Astrocyte (in vitro differentiated cells and primary cell): ENCODE data around the gene CABP2. TPM values are rescaled to one million over a fixed set of nuclear protein-coding genes. Genes with fewer than 3 reads are reported as not detected.
"Not testable (repeated sequence)": the region's sequence is repeated elsewhere in the genome, so short reads cannot be mapped to it uniquely, and the experiment has no call there.

Experiments
- DNase-seq: peaks from one replicate; pipeline ENCODE4 v3.0.0-alpha.2; 2010; ENCODE audit warnings: low read depth
- FAIRE-seq: peaks from 2 replicates; lab custom pipeline; 2011; peaks lifted over from hg19 to GRCh38; lab: Jason Lieb, UNC
- H2AFZ ChIP-seq: 2 replicates; pipeline ENCODE4 v1.6.0; 2012; ENCODE audit warnings: low read depth, low read length, inconsistent platforms
- H3K27ac ChIP-seq: 2 replicates; pipeline ENCODE4 v1.5.1; 2011; ENCODE audit warnings: low read depth, low read length, inconsistent platforms
- H3K27me3 ChIP-seq: 2 replicates; pipeline ENCODE4 v1.6.0; 2011; ENCODE audit warnings: low read length, inconsistent platforms; ENCODE audit not compliant: insufficient read depth
- H3K36me3 ChIP-seq: 2 replicates; pipeline ENCODE4 v1.5.1; 2011; ENCODE audit warnings: low read length, inconsistent platforms; ENCODE audit not compliant: insufficient read depth
- H3K4me1 ChIP-seq: 2 replicates; pipeline ENCODE4 v1.5.1; 2011; ENCODE audit warnings: low read length, inconsistent platforms; ENCODE audit not compliant: insufficient read depth
- H3K4me2 ChIP-seq: 2 replicates; pipeline ENCODE4 v1.6.0; 2012; ENCODE audit warnings: low read length, inconsistent platforms
- H3K4me3 ChIP-seq: 2 replicates; pipeline ENCODE4 v1.5.1; 2011; ENCODE audit warnings: low read depth, mild to moderate bottlenecking, low read length, inconsistent platforms; ENCODE audit not compliant: insufficient read depth
- H3K79me2 ChIP-seq: 2 replicates; pipeline ENCODE4 v1.6.0; 2012; ENCODE audit warnings: mild to moderate bottlenecking, low read length, inconsistent platforms; ENCODE audit not compliant: insufficient read depth
- H3K9ac ChIP-seq: 2 replicates; pipeline ENCODE4 v1.6.0; 2012; ENCODE audit warnings: mild to moderate bottlenecking, low read length, inconsistent platforms
- H3K9me3 ChIP-seq: 2 replicates; pipeline ENCODE4 v1.5.1; 2012; ENCODE audit warnings: low read depth, mild to moderate bottlenecking, low read length, inconsistent platforms; ENCODE audit not compliant: insufficient read depth
- H4K20me1 ChIP-seq: 2 replicates; pipeline ENCODE4 v1.6.0; 2012; ENCODE audit warnings: low read length, inconsistent platforms; ENCODE audit not compliant: insufficient read depth
- H3K27ac Mint-ChIP-seq: one replicate; pipeline ENCODE4 v1.8.0; 2021; ENCODE audit warnings: mild to moderate bottlenecking, mixed read lengths; ENCODE audit not compliant: unreplicated experiment
- H3K27me3 Mint-ChIP-seq: one replicate; pipeline ENCODE4 v1.8.0; 2021; ENCODE audit warnings: low read depth, mixed read lengths; ENCODE audit not compliant: unreplicated experiment
- H3K36me3 Mint-ChIP-seq: one replicate; pipeline ENCODE4 v1.8.0; 2021; ENCODE audit warnings: low read depth, mixed read lengths; ENCODE audit not compliant: unreplicated experiment
- H3K4me1 Mint-ChIP-seq: one replicate; pipeline ENCODE4 v1.8.0; 2021; ENCODE audit warnings: low read depth, mixed read lengths; ENCODE audit not compliant: unreplicated experiment
- H3K4me3 Mint-ChIP-seq: one replicate; pipeline ENCODE4 v1.8.0; 2021; ENCODE audit warnings: mild to moderate bottlenecking, moderate library complexity, mixed read lengths; ENCODE audit not compliant: unreplicated experiment
- H3K9me3 Mint-ChIP-seq: one replicate; pipeline ENCODE4 v1.8.0; 2021; ENCODE audit warnings: mild to moderate bottlenecking, mixed read lengths; ENCODE audit not compliant: unreplicated experiment
- CTCF ChIP-seq: IDR thresholded peaks from 2 replicates; pipeline ENCODE4 v1.5.1; 2011; ENCODE audit warnings: low read depth, mild to moderate bottlenecking, inconsistent platforms, low read length, moderate library complexity; ENCODE audit not compliant: insufficient read depth
- EZH2 ChIP-seq: IDR thresholded peaks from 2 replicates; pipeline ENCODE4 v1.6.1; 2012; ENCODE audit warnings: mild to moderate bottlenecking, low read length, inconsistent platforms; ENCODE audit not compliant: insufficient read depth
- total RNA-seq: library from RNA; stranded (reverse); gene quantifications from 2 replicates; pipeline ENCODE4 v1.2.1, GENCODE V29; 2021

Gene CABP2
- total RNA-seq, 1 donor from 2014 or later, result not detected

DNA sequence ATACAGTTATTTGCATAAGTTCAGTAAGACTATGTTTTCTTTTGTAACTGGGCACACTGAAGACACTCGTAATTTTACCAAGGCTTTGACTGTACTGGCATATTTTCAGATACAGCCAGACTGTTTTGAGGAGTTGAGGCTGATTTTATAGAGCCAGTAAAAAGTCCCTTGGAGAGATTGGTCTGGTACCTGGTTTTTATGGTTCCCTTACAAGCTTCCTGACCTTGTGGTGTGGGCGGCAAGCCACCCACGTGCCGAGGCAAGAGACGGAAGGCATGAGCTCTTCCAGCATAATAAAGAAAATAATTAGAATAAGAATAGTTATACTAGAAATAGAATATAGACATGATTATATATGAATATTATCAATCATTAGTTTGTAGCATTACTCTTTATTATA lies 49.1 kb upstream of the CABP2 start:
- Histone ChIP-seq H3K9ac (no peak overlapping the region), H3K27ac (no peak overlapping the region), H4K20me1 (no peaks in the 10 kb centered on the region), H3K27me3 (peaks cover 8% of the 10 kb centered on the region), H3K9me3 (peaks cover 4% of the 10 kb centered on the region), H3K36me3 (no peaks in the 10 kb centered on the region), H2AFZ (no peak overlapping the region), H3K4me3 (no peak overlapping the region), H3K4me2 (no peak overlapping the region), H3K79me2 (no peaks in the 10 kb centered on the region), H3K4me1 (no peaks in the 10 kb centered on the region)
- Mint-ChIP-seq H3K4me1 (no peaks in the 10 kb centered on the region), H3K4me3 (no peak overlapping the region), H3K27ac (no peak overlapping the region), H3K36me3 (no peaks in the 10 kb centered on the region), H3K27me3 (peaks cover 12% of the 10 kb centered on the region), H3K9me3 (no peaks in the 10 kb centered on the region)
- DNase-seq, result no peak
- TF ChIP-seq CTCF (no peak), EZH2 (no peak)
- FAIRE-seq, result no peak

DNA sequence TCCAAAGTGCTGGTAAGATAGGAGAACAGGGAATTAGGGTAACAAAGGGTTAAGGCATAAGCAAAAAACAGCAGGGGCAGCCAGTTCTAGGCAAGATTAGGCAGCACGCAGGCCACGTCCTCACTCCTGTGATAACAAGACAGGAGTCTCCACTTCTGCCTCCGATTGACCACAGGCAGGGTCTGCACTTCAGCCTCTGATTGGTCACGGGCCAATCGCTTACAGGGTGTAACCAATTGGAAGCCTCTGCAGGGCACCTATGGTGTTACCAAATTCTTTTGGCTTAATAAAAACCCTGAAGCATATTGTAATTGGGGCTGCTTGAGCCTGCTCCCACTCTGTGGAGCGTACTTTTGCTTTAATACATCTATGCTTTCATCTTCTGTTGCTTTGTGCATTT lies 48.2 kb upstream of the CABP2 start:
- H3K4me2 ChIP-seq, result no peak overlapping the region
- no peaks in the 10 kb centered on the region for H3K36me3 ChIP-seq
- H3K9ac ChIP-seq, result no peak overlapping the region
- no peak overlapping the region for H3K27ac Mint-ChIP-seq
- H4K20me1 ChIP-seq, result no peaks in the 10 kb centered on the region
- H3K4me1 ChIP-seq, result no peaks in the 10 kb centered on the region
- no peak overlapping the region for H3K4me3 ChIP-seq
- H3K27ac ChIP-seq, result no peak overlapping the region
- no peak for FAIRE-seq
- peaks cover 4% of the 10 kb centered on the region for H3K9me3 ChIP-seq
- DNase-seq, result no peak
- H3K4me1 Mint-ChIP-seq, result no peaks in the 10 kb centered on the region
- peaks cover 8% of the 10 kb centered on the region for H3K27me3 ChIP-seq
- no peaks in the 10 kb centered on the region for H3K9me3 Mint-ChIP-seq
- H3K79me2 ChIP-seq, result no peaks in the 10 kb centered on the region
- H2AFZ ChIP-seq, result no peak overlapping the region
- H3K36me3 Mint-ChIP-seq, result no peaks in the 10 kb centered on the region
- H3K4me3 Mint-ChIP-seq, result no peak overlapping the region
- TF ChIP-seq CTCF (no peak), EZH2 (no peak)
- peaks cover 5% of the 10 kb centered on the region for H3K27me3 Mint-ChIP-seq

GRCh38 chr11:67564230-67564629 lies 41.0 kb upstream of the CABP2 start:
- H3K4me3 ChIP-seq, result peak overlapping the region; percentile 25
- H3K4me2 ChIP-seq, result peak overlapping the region; percentile 61
- peak; percentile 43 for DNase-seq
- peak overlapping the region; percentile 46 for H2AFZ ChIP-seq
- peak overlapping the region; percentile 100 for H3K27ac Mint-ChIP-seq
- H3K9me3 ChIP-seq, result no peaks in the 10 kb centered on the region
- H3K36me3 Mint-ChIP-seq, result no peaks in the 10 kb centered on the region
- H3K27me3 Mint-ChIP-seq, result no peaks in the 10 kb centered on the region
- H3K36me3 ChIP-seq, result no peaks in the 10 kb centered on the region
- H3K4me1 ChIP-seq, result peaks cover 23% of the 10 kb centered on the region
- TF ChIP-seq CTCF (no peak), EZH2 (no peak)
- H4K20me1 ChIP-seq, result no peaks in the 10 kb centered on the region
- no peaks in the 10 kb centered on the region for H3K79me2 ChIP-seq
- H3K4me1 Mint-ChIP-seq, result peaks cover 22% of the 10 kb centered on the region
- no peaks in the 10 kb centered on the region for H3K27me3 ChIP-seq
- peaks cover 2% of the 10 kb centered on the region for H3K9me3 Mint-ChIP-seq
- H3K4me3 Mint-ChIP-seq, result peak overlapping the region; percentile 47
- H3K9ac ChIP-seq, result peak overlapping the region; percentile 73
- FAIRE-seq, result no peak
- peak overlapping the region; percentile 97 for H3K27ac ChIP-seq

DNA sequence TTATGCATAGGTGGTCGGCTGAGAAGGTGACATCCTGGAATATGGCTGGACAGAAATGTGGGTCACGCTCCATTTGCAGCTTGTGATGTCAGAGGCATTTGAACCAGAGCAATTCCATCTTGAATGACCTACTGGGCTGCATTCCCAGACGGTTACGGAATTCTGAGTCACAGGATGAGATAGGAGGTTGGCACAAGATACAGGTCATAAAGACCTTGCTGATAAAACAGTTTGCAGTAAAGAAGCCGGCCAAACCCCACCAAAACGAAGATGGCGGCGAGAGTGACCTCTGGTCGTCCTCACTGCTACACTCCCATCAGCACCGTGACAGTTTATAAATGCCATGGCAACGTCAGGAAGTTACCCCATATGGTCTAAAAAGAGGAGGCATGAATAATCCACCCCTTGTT lies 40.5 kb upstream of the CABP2 start:
- FAIRE-seq, result peak; percentile 34
- H3K27ac ChIP-seq, result peak overlapping the region; percentile 97
- not testable (repeated sequence) for H3K36me3 ChIP-seq

More for the DNA sequence above, 40.5 kb upstream of the CABP2 start:
- Histone ChIP-seq H3K4me1 (peaks cover 23% of the 10 kb centered on the region), H3K4me2 (peak overlapping the region; percentile 61), H2AFZ (peak overlapping the region; percentile 46), H3K4me3 (peak overlapping the region; percentile 25), H3K9ac (peak overlapping the region; percentile 74)
- peak; percentile 96 for DNase-seq
- H3K27me3 ChIP-seq, H3K79me2 ChIP-seq, H3K36me3 Mint-ChIP-seq, H3K9me3 ChIP-seq, H3K27me3 Mint-ChIP-seq, H4K20me1 ChIP-seq, H3K9me3 Mint-ChIP-seq: not testable (repeated sequence)
- Mint-ChIP-seq H3K27ac (peak overlapping the region; percentile 100), H3K4me3 (peak overlapping the region; percentile 47), H3K4me1 (peaks cover 22% of the 10 kb centered on the region)
